Umbilical cord (tissue), 2 donors: Measurements from ENCODE around the gene LHPP. TPM values are rescaled to one million over a fixed set of nuclear protein-coding genes. Genes with fewer than 3 reads are reported as not detected.

Experiments
- DNase-seq: peaks from one replicate; pipeline ENCODE4 v3.0.0-alpha.2; 2015; ENCODE audit warnings: low spot score
- total RNA-seq: library from RNA; depleted of rRNA; stranded (reverse); fragments of >200 nt; gene quantifications from one replicate; pipeline ENCODE4 v1.2.3, GENCODE V29; 2014; ENCODE audit warnings: low replicate concordance; ENCODE audit not compliant: insufficient read depth

The LHPP gene
- total RNA-seq, 1 donor from 2014 or later, result 4.8 TPM

DNA sequence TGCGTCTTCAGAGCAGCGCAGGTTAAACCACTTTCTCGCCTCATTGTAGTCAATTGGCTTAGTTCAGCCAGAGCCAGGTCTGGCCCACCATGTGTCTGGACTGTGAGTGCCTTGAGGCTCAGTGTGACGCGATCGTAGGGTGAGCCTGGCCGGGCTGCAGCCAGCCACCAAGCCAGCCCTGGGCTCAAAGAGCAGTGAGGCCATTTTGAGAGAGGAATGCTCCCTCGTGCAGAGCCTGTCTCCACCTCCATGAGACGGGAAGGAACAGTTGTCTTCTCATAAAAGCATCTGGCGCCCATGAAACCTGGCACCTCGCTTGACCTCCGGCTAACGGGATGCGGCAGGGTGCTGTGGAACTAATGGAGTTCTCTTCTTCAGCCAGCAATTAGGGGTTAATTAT lies 34.5 kb downstream of the LHPP start:
- DNase-seq, result no peak

GRCh38 chr10:124496620-124497019 lies 35.0 kb downstream of the LHPP start:
- DNase-seq, result no peak

- DNase-seq, result no peak
These were observed 35.7 kb downstream of the LHPP start for GRCh38 chr10:124497196-124497881.

- DNase-seq, result no peak
These were observed 36.4 kb downstream of the LHPP start for GRCh38 chr10:124498056-124498455.

- no peak for DNase-seq
These were observed 39.1 kb downstream of the LHPP start for GRCh38 chr10:124500757-124501156.

GRCh38 chr10:124504711-124505110 lies 43.1 kb downstream of the LHPP start:
- DNase-seq, result no peak

DNA sequence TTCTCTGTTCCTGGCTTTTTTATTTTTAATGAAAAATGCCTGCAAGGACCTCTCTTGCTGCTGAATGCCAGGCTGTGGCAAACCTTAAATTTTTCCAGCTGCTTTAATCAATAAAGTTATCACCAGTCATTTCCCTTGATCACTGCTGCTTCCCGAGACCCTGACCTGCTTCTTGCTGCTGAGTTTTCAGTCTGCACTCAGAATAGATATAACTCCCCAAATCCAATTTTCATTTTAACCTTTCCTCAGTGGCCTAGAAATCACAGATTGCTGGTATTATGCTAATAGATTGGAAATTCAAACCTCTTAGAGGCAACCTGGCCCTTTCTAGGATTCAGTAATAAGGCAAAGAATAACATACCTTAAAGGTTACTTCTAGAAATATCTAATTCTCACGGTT lies 43.7 kb downstream of the LHPP start:
- DNase-seq, result no peak

GRCh38 chr10:124508070-124508667 lies 46.5 kb downstream of the LHPP start:
- DNase-seq, result no peak

DNA sequence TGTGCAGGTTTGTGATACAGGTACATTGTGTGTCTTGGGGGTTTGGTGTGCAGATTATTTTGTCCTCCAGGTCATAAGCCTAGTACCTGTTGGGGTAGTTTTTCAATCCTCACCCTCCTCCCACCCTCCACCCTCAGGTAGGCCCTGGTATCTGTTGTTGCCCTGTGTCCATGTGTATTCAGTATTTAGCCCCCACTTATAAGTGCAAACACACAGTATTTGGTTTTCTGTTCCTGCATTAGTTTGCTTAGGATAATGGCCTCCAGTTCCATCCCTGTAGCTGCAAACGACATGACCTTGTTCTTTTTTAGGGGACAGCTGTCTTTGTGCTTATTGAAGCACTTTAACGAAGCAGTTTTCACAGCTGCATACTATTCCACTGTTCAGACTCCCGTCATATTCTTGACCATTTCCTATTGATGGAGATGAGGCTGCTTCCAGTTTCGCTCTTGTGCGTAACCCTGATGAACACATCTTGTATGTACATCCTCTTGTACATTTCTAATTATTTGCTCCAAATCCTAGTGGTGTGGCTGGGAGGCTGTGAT lies 47.4 kb downstream of the LHPP start:
- no peak for DNase-seq

- no peak for DNase-seq
These were observed 48.4 kb downstream of the LHPP start for GRCh38 chr10:124509880-124510632.

GRCh38 chr10:124510759-124511158 lies 49.1 kb downstream of the LHPP start:
- DNase-seq, result no peak

DNA sequence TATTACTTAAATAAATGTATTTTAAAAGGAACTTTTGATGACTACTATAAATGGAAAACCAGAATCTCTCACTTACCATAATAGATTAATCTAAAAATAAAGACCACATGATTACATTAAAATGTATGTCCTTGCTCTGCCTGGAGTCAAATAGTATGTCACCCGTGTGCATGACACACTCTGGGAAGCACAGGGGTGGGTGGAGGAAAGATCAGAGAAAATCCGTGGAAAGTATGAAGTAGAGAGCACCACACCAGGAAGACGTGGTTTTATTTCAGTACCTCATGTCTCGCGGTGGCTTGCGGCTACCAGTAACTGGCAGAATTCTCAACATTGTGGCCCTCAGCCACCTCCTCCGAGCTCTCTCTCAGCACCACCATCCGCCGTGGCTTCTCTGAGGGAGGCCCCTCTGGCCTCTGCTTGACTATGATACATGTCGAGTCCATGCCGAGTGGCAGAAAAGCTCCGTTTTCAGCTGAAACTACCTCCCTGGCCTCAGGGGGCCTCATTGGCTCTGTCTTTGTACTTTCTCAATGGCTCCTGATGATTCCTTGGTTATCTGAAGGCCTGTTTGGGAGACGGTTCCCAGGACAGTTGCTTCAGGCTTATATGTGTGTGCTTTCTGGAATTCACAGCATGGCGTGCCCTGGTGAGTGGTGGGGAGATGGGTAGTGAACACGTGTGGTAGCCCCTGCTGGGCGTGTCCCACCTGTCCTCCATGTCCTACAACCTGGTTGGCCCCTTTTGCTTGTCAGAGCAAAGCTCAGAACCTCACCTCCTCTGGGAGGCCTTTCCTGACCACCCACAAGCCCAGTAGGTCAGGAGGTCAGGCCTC lies 49.8 kb downstream of the LHPP start:
- no peak for DNase-seq

DNA sequence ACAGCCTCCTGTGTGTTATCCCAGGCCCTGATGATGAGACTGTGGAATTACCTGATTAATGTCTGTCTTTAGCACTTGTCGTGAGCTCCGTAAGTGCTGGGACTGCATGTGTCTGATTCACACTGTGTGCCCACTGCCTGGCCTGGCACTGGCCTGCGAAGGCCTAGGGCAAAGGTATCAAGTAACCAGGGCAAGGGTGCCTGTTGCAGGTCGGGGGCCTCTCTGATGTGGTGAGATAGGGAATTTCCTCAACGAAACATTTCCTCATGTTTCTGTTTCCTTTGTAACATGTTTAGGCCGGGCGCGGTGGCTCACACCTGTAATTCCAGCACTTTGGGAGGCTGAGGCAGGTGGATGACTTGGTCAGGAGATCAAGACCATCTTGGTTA lies 50.4 kb downstream of the LHPP start:
- no peak for DNase-seq

GRCh38 chr10:124512600-124512999 lies 51.0 kb downstream of the LHPP start:
- DNase-seq, result no peak

DNA sequence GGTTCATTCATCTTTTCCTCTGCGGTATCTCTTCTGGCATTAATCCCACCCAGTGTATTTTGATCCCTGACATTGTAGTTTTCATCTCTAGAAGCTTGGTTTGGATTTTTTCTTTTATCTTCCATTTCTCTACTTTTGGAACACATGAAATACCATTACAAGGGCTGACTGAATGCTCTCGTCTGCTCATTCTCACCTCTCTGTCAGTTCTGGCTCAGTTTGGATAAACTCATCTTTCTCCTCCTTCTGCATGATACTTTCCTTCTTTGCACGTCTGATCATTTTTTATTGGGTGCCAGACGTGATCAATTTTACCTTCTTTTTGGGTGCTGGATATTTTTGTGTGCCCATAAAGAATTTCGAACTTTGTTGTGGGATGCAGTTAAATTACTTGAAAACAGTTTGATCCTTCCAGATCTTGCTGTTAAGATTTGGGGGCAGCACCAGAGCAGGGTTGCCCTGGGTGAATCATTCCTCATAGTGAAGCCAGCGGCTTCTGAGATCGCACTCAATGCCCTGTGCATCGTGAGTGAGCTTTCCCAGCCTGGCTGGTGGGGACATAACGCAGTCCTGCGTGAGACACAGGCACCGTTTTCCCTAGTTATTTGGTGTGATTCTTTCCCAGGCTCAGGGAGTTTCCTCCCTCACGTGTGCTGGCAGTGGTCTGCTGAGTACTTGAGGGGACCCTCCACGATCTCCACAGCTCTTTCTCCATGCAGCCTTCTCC lies 53.8 kb downstream of the LHPP start:
- no peak for DNase-seq

DNA sequence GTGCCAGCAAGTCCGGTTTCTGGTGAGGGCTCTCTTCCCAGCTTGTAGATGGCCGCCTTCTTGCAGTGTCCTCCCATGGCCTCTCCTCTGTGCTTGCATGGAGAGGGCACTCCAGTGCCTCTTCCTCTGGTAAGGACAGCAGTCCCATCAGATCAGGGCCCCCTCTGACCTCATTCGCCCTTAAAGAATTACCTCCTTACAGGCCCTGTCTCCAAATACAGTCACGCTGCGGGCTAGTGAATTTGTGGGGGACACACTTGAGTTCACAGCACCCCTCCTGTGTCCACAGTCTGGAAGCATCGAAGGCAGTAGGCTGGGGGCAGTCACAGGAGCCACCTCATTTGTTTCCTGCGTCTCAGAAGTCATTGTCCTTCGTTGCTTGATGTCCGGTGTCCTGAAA lies 54.6 kb downstream of the LHPP start:
- no peak for DNase-seq

- no peak for DNase-seq
These were observed 55.2 kb downstream of the LHPP start for GRCh38 chr10:124516746-124517397.

DNA sequence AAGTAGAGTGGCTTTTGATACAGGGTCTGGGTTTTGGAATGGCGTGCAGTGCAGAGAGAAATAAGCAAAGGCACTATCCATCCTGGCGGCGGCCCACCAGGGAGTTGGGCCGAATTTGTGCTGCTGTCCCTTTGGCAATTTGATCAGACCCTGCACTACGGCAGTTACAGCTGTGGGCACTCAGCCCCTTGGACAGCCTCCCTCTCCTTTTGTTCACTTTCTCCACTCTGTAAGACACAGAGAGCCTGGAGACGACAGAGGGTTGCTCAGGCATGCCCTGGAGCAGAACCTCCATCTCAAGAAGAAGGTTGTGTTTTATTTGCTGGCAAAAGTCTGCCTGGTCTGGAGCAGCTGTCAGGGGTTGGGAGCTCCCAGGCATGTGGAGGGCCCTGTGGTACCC lies 55.8 kb downstream of the LHPP start:
- no peak for DNase-seq

- no peak for DNase-seq
These were observed 56.3 kb downstream of the LHPP start for GRCh38 chr10:124517931-124518330.

DNA sequence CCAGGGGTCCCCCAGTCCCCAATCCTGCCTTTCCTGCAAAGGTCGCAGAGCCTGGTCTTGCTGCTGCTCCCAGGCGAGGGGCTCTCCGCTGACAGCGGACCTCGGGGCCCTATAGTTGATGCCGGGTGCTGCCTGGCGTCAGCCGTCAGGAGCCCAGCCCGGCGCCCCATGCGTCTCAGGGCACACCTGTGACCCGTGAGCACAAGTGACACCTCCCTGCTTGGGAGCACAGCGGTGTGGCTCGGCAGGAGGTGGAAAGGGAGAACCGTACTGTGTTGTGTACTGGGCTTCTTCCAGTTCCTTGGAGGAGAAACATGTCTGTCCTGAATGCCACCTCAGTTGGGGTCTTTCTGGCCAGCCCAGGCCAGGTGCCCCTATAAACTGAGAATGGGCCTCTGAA lies 56.7 kb downstream of the LHPP start:
- DNase-seq, result no peak
